Astrocyte of the hippocampus (primary cell): ENCODE results near the gene GDF2.
A peak's percentile ranks its signal among the peaks of the same experiment; 100 is the strongest.

Experiments
- DNase-seq: peaks from one replicate; pipeline ENCODE4 v3.0.0; 2011; ENCODE audit warnings: low read depth, low spot score

Gene GDF2

GRCh38 chr10:47368431-47369180, 46.4 kb downstream of the GDF2 start:
- DNase-seq: no peak

- no peak for DNase-seq
Observed at GRCh38 chr10:47369251-47369894, 47.1 kb downstream of the GDF2 start.

DNA sequence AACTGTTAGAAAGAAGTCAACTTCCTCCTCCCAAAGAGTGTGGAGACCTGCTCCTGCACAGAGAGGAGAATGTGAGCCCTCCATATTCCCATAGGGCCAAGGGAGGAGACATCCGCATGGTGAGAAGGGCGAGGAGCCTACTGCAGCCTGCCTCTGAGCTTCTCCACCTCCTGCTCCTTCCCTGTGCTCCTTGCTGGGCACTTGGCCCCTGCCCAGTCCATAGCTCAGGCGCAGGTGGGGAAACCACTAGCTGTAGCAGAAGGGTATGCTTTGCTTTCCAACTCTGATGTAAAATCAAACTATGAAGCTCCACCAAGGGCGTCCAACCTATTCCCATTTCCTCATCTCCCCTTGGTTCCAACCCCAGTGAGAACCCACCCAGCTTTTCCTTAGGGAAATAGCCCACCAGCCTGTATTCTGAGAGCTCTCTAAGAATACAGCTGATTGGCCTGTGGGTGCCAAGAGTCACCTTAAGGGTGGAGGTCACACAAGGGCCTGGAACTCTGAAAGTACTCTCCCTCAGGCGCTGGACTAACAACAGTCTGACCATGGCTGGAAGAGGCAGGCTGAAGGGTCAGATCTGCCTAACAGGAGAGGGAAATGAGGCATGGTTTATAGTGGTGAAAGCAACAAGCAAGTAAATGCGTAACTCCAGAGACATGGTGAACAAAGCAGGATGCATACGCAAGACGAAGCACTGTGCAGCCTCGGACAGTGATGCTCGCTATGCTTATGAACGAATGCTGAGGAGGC, 47.9 kb downstream of the GDF2 start:
- DNase-seq: no peak

GRCh38 chr10:47370878-47371277, 48.6 kb downstream of the GDF2 start:
- DNase-seq: no peak

- DNase-seq: no peak
Observed at GRCh38 chr10:47371629-47372485, 49.6 kb downstream of the GDF2 start.

DNA sequence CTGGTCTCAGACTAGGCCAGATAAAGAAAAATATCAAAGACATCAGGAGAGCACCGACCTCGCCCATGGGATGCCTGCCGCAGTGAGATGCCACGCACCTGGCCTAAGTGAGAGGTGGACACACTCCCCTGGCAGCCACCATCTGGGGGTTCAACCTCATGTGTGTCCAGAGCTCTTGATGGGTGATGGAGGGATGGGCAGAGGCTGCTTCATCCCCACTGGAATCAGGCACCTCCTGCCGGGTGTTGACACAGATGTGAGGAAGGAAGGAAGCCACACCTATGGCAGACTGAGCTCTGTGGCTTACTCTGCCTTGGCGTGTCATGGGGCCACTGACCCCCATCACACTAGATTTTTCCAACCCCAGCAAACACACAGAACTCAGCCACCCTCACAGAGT, 50.5 kb downstream of the GDF2 start:
- DNase-seq: no peak

- peak; percentile 81 for DNase-seq
Observed at GRCh38 chr10:47374611-47375536, 52.6 kb downstream of the GDF2 start.

- DNase-seq: no peak
Observed at GRCh38 chr10:47376522-47377220, 54.4 kb downstream of the GDF2 start.
